ENCODE data around the gene IFITM1.
"Not testable (repeated sequence)": the region's sequence is repeated elsewhere in the genome, so short reads cannot be mapped to it uniquely, and the experiment has no call there.

IFITM1 gene

GRCh38 chr11:342328-342727 lies 28.5 kb downstream of the IFITM1 start:
- TF ChIP-seq, protein P1, sequence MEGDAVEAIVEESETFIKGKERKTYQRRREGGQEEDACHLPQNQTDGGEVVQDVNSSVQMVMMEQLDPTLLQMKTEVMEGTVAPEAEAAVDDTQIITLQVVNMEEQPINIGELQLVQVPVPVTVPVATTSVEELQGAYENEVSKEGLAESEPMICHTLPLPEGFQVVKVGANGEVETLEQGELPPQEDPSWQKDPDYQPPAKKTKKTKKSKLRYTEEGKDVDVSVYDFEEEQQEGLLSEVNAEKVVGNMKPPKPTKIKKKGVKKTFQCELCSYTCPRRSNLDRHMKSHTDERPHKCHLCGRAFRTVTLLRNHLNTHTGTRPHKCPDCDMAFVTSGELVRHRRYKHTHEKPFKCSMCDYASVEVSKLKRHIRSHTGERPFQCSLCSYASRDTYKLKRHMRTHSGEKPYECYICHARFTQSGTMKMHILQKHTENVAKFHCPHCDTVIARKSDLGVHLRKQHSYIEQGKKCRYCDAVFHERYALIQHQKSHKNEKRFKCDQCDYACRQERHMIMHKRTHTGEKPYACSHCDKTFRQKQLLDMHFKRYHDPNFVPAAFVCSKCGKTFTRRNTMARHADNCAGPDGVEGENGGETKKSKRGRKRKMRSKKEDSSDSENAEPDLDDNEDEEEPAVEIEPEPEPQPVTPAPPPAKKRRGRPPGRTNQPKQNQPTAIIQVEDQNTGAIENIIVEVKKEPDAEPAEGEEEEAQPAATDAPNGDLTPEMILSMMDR (IDR thresholded peaks at IDR 0.05; ENCODE audit: borderline replicate concordance, insufficient read depth, low read depth, low read length): no peak
- H3K4me3 ChIP-seq (ENCODE audit: low read depth, low read length): no peak overlapping the region

DNA sequence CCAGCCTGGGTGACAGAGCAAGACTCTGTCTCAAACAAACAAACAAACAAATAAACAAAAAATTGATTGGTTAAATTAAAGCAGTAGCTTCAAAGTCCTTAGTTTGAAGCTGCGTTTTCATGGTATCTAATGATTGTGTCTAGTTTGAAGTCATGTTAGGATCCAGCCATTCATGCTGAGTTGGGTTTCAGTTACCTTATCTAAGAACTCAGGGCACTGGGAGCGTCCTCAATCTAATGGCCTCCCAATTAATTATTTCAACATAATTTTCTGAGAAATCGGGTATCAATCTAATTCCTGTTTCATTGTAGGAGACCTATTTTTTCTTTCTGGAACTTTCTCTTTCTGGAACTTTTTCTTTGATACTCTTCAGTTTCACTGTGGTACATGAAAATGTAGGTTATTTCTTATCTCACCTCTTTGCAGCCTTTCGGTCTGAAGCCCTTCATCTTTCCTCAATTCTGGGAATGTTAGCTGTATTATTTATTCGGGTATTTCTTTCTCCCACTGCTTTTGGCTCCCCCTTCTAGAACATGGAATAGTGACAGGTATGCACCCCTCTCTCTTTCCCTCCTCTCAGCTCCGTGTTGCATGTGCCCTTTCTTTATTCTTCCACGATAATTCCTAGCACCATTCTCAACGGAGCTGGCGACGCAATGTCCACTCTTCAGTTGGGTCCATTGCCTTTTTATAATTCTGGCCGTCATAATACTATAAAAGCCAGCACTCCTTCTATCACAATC lies 31.2 kb downstream of the IFITM1 start:
- TF ChIP-seq, protein P1 (IDR thresholded peaks at IDR 0.05; ENCODE audit: borderline replicate concordance, insufficient read depth, low read depth, low read length): no peak
- no peak overlapping the region for H3K4me3 ChIP-seq (ENCODE audit: low read depth, low read length)

- H3K4me3 ChIP-seq (ENCODE audit: low read depth, low read length): no peak overlapping the region
- TF ChIP-seq, protein P1 (IDR thresholded peaks at IDR 0.05; ENCODE audit: borderline replicate concordance, insufficient read depth, low read depth, low read length): no peak
Observed at GRCh38 chr11:346529-346928, 32.7 kb downstream of the IFITM1 start.

GRCh38 chr11:349270-349954 lies 35.6 kb downstream of the IFITM1 start:
- not testable (repeated sequence) for H3K4me3 ChIP-seq (ENCODE audit: low read depth, low read length)

DNA sequence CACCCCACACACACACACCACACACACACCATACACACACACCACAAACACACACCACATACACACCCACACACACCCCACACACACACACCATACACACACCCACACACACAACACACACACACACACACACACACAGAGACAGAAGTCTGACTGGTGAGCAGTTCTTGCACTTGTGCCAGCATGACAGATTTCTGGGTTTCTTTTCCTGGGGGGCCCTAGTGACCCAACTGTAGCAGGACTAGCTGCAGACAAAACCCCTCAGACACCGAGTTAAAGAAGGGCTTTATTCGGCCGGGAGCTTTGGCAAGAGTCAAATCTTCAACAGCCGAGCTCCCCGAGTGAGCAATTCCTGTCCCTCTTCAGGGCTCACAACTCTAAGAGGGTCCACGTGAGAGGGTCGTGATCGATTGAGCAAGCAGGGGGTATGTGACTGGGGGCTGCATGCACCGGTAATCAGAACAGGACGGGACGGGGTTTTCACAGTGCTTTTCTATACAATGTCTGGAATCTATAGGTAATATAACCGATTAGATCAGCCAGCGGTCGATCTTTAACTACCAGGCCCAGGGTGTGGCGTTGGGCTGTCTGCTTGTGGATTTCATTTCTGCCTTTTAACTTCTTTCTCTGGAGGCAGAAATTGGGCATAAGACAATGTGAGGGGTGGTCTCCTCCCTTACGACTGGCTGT lies 36.3 kb downstream of the IFITM1 start:
- H3K4me3 ChIP-seq (ENCODE audit: low read depth, low read length): not testable (repeated sequence)

GRCh38 chr11:350723-351255 lies 36.9 kb downstream of the IFITM1 start:
- TF ChIP-seq, protein P1 (IDR thresholded peaks at IDR 0.05; ENCODE audit: borderline replicate concordance, insufficient read depth, low read depth, low read length): no peak
- no peak overlapping the region for H3K4me3 ChIP-seq (ENCODE audit: low read depth, low read length)

DNA sequence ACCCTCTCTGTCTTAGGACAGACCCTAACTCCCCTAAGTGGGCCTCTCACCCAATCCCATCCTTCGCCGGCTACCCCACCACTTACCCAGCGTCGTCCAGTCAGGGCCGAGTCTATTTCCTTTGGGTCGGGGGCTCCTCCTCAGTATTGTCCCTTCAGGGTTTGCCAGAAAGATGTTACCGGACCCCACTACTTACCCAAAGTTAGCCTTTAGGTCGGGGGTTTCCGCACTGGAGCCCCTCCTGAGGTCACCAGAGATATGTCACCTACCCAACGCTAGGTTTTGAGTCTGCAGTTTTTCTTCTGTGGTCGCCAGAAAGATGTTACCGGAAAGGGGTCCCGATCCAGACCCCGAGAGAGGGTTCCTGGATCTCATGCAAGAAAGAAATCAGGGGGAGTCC lies 37.6 kb downstream of the IFITM1 start:
- H3K4me3 ChIP-seq (ENCODE audit: low read depth, low read length): no peak overlapping the region
- TF ChIP-seq, protein P1 (IDR thresholded peaks at IDR 0.05; ENCODE audit: borderline replicate concordance, insufficient read depth, low read depth, low read length): no peak

All from GM12875 (cell line).